ENCODE data around the gene BMP7. TPM values are rescaled to one million over a fixed set of nuclear protein-coding genes. Genes with fewer than 3 reads are reported as not detected.

BMP7 gene
- total RNA-seq, 1 donor, result not detected

DNA sequence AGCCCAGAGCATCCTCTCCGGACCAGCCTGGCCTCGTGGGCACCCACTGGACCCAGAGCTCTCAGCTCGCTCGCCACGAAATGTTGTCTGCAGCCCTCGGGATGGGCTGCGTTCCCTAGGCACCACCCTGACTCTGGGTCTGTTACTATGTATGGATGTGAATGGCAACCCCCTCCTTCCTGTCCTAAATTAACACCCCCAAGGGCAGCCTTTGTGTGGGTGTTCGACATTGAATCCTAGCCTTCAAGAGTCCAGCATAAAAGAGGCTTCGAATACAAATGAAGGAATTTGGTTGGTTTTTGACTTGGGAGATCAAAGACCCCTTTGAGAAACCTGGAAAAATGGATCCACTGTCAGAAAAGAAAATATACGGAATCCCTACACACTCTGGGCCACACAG is 86.1 kb downstream of the BMP7 start:
- DNase-seq (ENCODE audit: insufficient read length, low spot score, missing footprints), result no peak
- no peak overlapping the region for H3K4me3 ChIP-seq (ENCODE audit: insufficient read depth, low read length)
- TF ChIP-seq, protein P1, sequence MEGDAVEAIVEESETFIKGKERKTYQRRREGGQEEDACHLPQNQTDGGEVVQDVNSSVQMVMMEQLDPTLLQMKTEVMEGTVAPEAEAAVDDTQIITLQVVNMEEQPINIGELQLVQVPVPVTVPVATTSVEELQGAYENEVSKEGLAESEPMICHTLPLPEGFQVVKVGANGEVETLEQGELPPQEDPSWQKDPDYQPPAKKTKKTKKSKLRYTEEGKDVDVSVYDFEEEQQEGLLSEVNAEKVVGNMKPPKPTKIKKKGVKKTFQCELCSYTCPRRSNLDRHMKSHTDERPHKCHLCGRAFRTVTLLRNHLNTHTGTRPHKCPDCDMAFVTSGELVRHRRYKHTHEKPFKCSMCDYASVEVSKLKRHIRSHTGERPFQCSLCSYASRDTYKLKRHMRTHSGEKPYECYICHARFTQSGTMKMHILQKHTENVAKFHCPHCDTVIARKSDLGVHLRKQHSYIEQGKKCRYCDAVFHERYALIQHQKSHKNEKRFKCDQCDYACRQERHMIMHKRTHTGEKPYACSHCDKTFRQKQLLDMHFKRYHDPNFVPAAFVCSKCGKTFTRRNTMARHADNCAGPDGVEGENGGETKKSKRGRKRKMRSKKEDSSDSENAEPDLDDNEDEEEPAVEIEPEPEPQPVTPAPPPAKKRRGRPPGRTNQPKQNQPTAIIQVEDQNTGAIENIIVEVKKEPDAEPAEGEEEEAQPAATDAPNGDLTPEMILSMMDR (IDR thresholded peaks at IDR 0.05; ENCODE audit: extremely low read depth, low read depth, low read length), result no peak
- no peaks in the 10 kb centered on the region for H3K9me3 ChIP-seq (ENCODE audit: low read depth, low read length)
- H3K27me3 ChIP-seq (ENCODE audit: insufficient read depth, low read length), result no peaks in the 10 kb centered on the region
- no peaks in the 10 kb centered on the region for H3K79me2 ChIP-seq (ENCODE audit: insufficient read depth, low read length)
- H3K4me2 ChIP-seq (ENCODE audit: insufficient read depth, low read length), result no peak overlapping the region
- H3K4me1 ChIP-seq (ENCODE audit: insufficient read depth, low read length), result no peaks in the 10 kb centered on the region
- no peak overlapping the region for H2AFZ ChIP-seq (ENCODE audit: low read length)
- H3K27ac ChIP-seq (ENCODE audit: low read depth, low read length), result no peak overlapping the region
- no peaks in the 10 kb centered on the region for H4K20me1 ChIP-seq (ENCODE audit: insufficient read depth, low read length)
- H3K36me3 ChIP-seq (ENCODE audit: insufficient read depth, low read length), result no peaks in the 10 kb centered on the region

GRCh38 chr20:57179265-57179664 is 87.2 kb downstream of the BMP7 start:
- H3K36me3 ChIP-seq (ENCODE audit: insufficient read depth, low read length), result no peaks in the 10 kb centered on the region
- no peak overlapping the region for H3K4me3 ChIP-seq (ENCODE audit: insufficient read depth, low read length)
- H3K27ac ChIP-seq (ENCODE audit: low read depth, low read length), result no peak overlapping the region
- H3K4me1 ChIP-seq (ENCODE audit: insufficient read depth, low read length), result no peaks in the 10 kb centered on the region
- H3K9me3 ChIP-seq (ENCODE audit: low read depth, low read length), result no peaks in the 10 kb centered on the region
- no peak for DNase-seq (ENCODE audit: insufficient read length, low spot score, missing footprints)
- H3K4me2 ChIP-seq (ENCODE audit: insufficient read depth, low read length), result no peak overlapping the region
- no peaks in the 10 kb centered on the region for H3K27me3 ChIP-seq (ENCODE audit: insufficient read depth, low read length)
- H2AFZ ChIP-seq (ENCODE audit: low read length), result no peak overlapping the region
- TF ChIP-seq, protein P1 (IDR thresholded peaks at IDR 0.05; ENCODE audit: extremely low read depth, low read depth, low read length), result no peak
- H4K20me1 ChIP-seq (ENCODE audit: insufficient read depth, low read length), result no peaks in the 10 kb centered on the region
- H3K79me2 ChIP-seq (ENCODE audit: insufficient read depth, low read length), result no peaks in the 10 kb centered on the region

- no peak overlapping the region for H2AFZ ChIP-seq (ENCODE audit: low read length)
- TF ChIP-seq, protein P1 (IDR thresholded peaks at IDR 0.05; ENCODE audit: extremely low read depth, low read depth, low read length), result no peak
- no peak overlapping the region for H3K4me3 ChIP-seq (ENCODE audit: insufficient read depth, low read length)
- DNase-seq (ENCODE audit: insufficient read length, low spot score, missing footprints), result no peak
- no peak overlapping the region for H3K27ac ChIP-seq (ENCODE audit: low read depth, low read length)
- no peaks in the 10 kb centered on the region for H3K9me3 ChIP-seq (ENCODE audit: low read depth, low read length)
- H3K27me3 ChIP-seq (ENCODE audit: insufficient read depth, low read length), result no peaks in the 10 kb centered on the region
- H4K20me1 ChIP-seq (ENCODE audit: insufficient read depth, low read length), result no peaks in the 10 kb centered on the region
- no peaks in the 10 kb centered on the region for H3K36me3 ChIP-seq (ENCODE audit: insufficient read depth, low read length)
- H3K79me2 ChIP-seq (ENCODE audit: insufficient read depth, low read length), result no peaks in the 10 kb centered on the region
- no peaks in the 10 kb centered on the region for H3K4me1 ChIP-seq (ENCODE audit: insufficient read depth, low read length)
- H3K4me2 ChIP-seq (ENCODE audit: insufficient read depth, low read length), result no peak overlapping the region
Measured at GRCh38 chr20:57178582-57179111, 87.8 kb downstream of the BMP7 start.

- Histone ChIP-seq H3K27ac (ENCODE audit: low read depth, low read length) (no peak overlapping the region), H3K79me2 (ENCODE audit: insufficient read depth, low read length) (no peaks in the 10 kb centered on the region), H3K36me3 (ENCODE audit: insufficient read depth, low read length) (no peaks in the 10 kb centered on the region), H3K4me3 (ENCODE audit: insufficient read depth, low read length) (no peak overlapping the region), H3K4me2 (ENCODE audit: insufficient read depth, low read length) (no peak overlapping the region), H4K20me1 (ENCODE audit: insufficient read depth, low read length) (no peaks in the 10 kb centered on the region), H3K4me1 (ENCODE audit: insufficient read depth, low read length) (no peaks in the 10 kb centered on the region), H3K27me3 (ENCODE audit: insufficient read depth, low read length) (no peaks in the 10 kb centered on the region), H3K9me3 (ENCODE audit: low read depth, low read length) (no peaks in the 10 kb centered on the region), H2AFZ (ENCODE audit: low read length) (no peak overlapping the region)
- no peak for DNase-seq (ENCODE audit: insufficient read length, low spot score, missing footprints)
- TF ChIP-seq, protein P1 (IDR thresholded peaks at IDR 0.05; ENCODE audit: extremely low read depth, low read depth, low read length), result no peak
Measured at GRCh38 chr20:57177636-57178280, 88.7 kb downstream of the BMP7 start.

Measured in osteoblast (primary cell).